ENCODE measurements around the gene CATSPERZ.

Gene CATSPERZ

GRCh38 chr11:64290352-64291261, 9.6 kb upstream of the CATSPERZ start:
- Histone ChIP-seq H3K4me3 (ENCODE audit: low read length in 2 of 2) (no peak overlapping the region), H3K79me1 (ENCODE audit: low read depth, low read length) (peaks cover 2% of the 10 kb centered on the region), H3K9me3 (replicated peaks in 1 of 2; ENCODE audit: control insufficient read depth in 2 of 2, insufficient read depth in 1 of 2, low read depth in 1 of 2, low read length in 2 of 2) (no peaks in the 10 kb centered on the region), H2BK120ac (ENCODE audit: low read depth, low read length) (no peak overlapping the region), H3K4ac (ENCODE audit: low read length) (no peak overlapping the region), H4K91ac (ENCODE audit: low read depth, low read length, poor library complexity) (no peak overlapping the region), H3K9ac (ENCODE audit: low read depth, low read length, poor library complexity) (no peak overlapping the region), H3K27me3 (ENCODE audit: control insufficient read depth in 3 of 3, insufficient read depth in 3 of 3, low read depth in 1 of 3, low read length in 3 of 3) (peaks cover 32 to 63% (median 62%) of the 10 kb centered on the region in 3 experiments), H2AFZ (ENCODE audit: low read length) (no peak overlapping the region), H3K4me1 (ENCODE audit: control insufficient read depth in 2 of 2, insufficient read depth in 1 of 2, low read depth in 1 of 2, low read length in 2 of 2) (peaks cover 12 to 13% of the 10 kb centered on the region in 2 donors), H2BK5ac (ENCODE audit: low read length) (no peak overlapping the region), H3K23ac (ENCODE audit: low read depth, low read length, poor library complexity) (peak overlapping the region; percentile 76), H3K14ac (ENCODE audit: low read length) (peak overlapping the region; percentile 47), H3K36me3 (replicated peaks in 1 of 2; ENCODE audit: control insufficient read depth in 2 of 2, insufficient read depth in 2 of 2, low read length in 2 of 2) (no peaks in the 10 kb centered on the region), H3K4me2 (ENCODE audit: insufficient read depth, low read length, poor library complexity, severe bottlenecking) (no peak overlapping the region), H2AK5ac (ENCODE audit: low read depth, low read length) (no peak overlapping the region), H3K27ac (replicated peaks; ENCODE audit: low read length) (no peak overlapping the region), H3K18ac (ENCODE audit: low read length) (peak overlapping the region; percentile 19), H4K8ac (ENCODE audit: low read depth, low read length) (no peak overlapping the region), H2BK15ac (ENCODE audit: low read length) (peak overlapping the region; percentile 15), H2BK12ac (ENCODE audit: low read length) (no peak overlapping the region)
- no peak for DNase-seq (ENCODE audit: low spot score)
- WGBS, 2 donors (ENCODE audit: extremely low coverage in 2 of 2, insufficient read length in 2 of 2, insufficient replicate concordance in 1 of 2): no CpG with 5 or more reads among the region's 10 CpGs

GRCh38 chr11:64291262-64291751, 8.9 kb upstream of the CATSPERZ start, which contains the start of gene KCNK4:
KCNK4 (plus strand) TSS chr11:64291302; CDS start chr11:64293019, 1,717 bp downstream.
- no peak within 1 kb of the TSS for H4K91ac ChIP-seq (ENCODE audit: low read depth, low read length, poor library complexity)
- H2BK12ac ChIP-seq (ENCODE audit: low read length): no peak within 1 kb of the TSS
- peaks cover 2% of the 10 kb centered on the region for H3K79me1 ChIP-seq (ENCODE audit: low read depth, low read length)
- no peaks in the 10 kb centered on the region for H3K9me3 ChIP-seq (replicated peaks in 1 of 2; ENCODE audit: control insufficient read depth in 2 of 2, insufficient read depth in 1 of 2, low read depth in 1 of 2, low read length in 2 of 2)
- H4K8ac ChIP-seq (ENCODE audit: low read depth, low read length): no peak within 1 kb of the TSS
- H3K18ac ChIP-seq (ENCODE audit: low read length): peak within 1 kb of the TSS; percentile 74
- DNase-seq (ENCODE audit: low spot score): no peak
- H3K27ac ChIP-seq (replicated peaks; ENCODE audit: low read length): no peak within 1 kb of the TSS
- no CpG with 5 or more reads among the region's 45 CpGs for WGBS, 2 donors (ENCODE audit: extremely low coverage in 2 of 2, insufficient read length in 2 of 2, insufficient replicate concordance in 1 of 2)
- peaks cover 35 to 70% (median 69%) of the 10 kb centered on the region in 3 experiments for H3K27me3 ChIP-seq (ENCODE audit: control insufficient read depth in 3 of 3, insufficient read depth in 3 of 3, low read depth in 1 of 3, low read length in 3 of 3)
- peak within 1 kb of the TSS; percentile 81 for H2AK5ac ChIP-seq (ENCODE audit: low read depth, low read length)
- H3K4me1 ChIP-seq (ENCODE audit: control insufficient read depth in 2 of 2, insufficient read depth in 1 of 2, low read depth in 1 of 2, low read length in 2 of 2): peaks cover 8 to 13% of the 10 kb centered on the region in 2 donors
- no peak within 1 kb of the TSS for H3K4ac ChIP-seq (ENCODE audit: low read length)
- H2BK15ac ChIP-seq (ENCODE audit: low read length): peak within 1 kb of the TSS; percentile 15
- H3K4me2 ChIP-seq (ENCODE audit: insufficient read depth, low read length, poor library complexity, severe bottlenecking): peak within 1 kb of the TSS; percentile 60
- H3K36me3 ChIP-seq (replicated peaks in 1 of 2; ENCODE audit: control insufficient read depth in 2 of 2, insufficient read depth in 2 of 2, low read length in 2 of 2): no peaks in the 10 kb centered on the region
- H2BK120ac ChIP-seq (ENCODE audit: low read depth, low read length): no peak within 1 kb of the TSS
- H3K14ac ChIP-seq (ENCODE audit: low read length): peak within 1 kb of the TSS; percentile 47
- peak within 1 kb of the TSS; percentile 79 for H2AFZ ChIP-seq (ENCODE audit: low read length)
- H3K4me3 ChIP-seq (ENCODE audit: low read length in 2 of 2): peak within 1 kb of the TSS; percentile 20 to 68
- H2BK5ac ChIP-seq (ENCODE audit: low read length): peak within 1 kb of the TSS; percentile 17
- peak within 1 kb of the TSS; percentile 83 for H3K23ac ChIP-seq (ENCODE audit: low read depth, low read length, poor library complexity)
- H3K9ac ChIP-seq (ENCODE audit: low read depth, low read length, poor library complexity): peak within 1 kb of the TSS; percentile 74

GRCh38 chr11:64291752-64292459, 8.3 kb upstream of the CATSPERZ start:
- peak overlapping the region; percentile 60 for H3K4me2 ChIP-seq (ENCODE audit: insufficient read depth, low read length, poor library complexity, severe bottlenecking)
- peak overlapping the region; percentile 79 for H2AFZ ChIP-seq (ENCODE audit: low read length)
- peaks cover 6 to 13% of the 10 kb centered on the region in 2 donors for H3K4me1 ChIP-seq (ENCODE audit: control insufficient read depth in 2 of 2, insufficient read depth in 1 of 2, low read depth in 1 of 2, low read length in 2 of 2)
- no peak overlapping the region for H3K27ac ChIP-seq (replicated peaks; ENCODE audit: low read length)
- no peak overlapping the region for H2BK120ac ChIP-seq (ENCODE audit: low read depth, low read length)
- H3K9ac ChIP-seq (ENCODE audit: low read depth, low read length, poor library complexity): peak overlapping the region; percentile 74
- H2BK5ac ChIP-seq (ENCODE audit: low read length): peak overlapping the region; percentile 17
- H3K79me1 ChIP-seq (ENCODE audit: low read depth, low read length): peaks cover 2% of the 10 kb centered on the region
- H4K8ac ChIP-seq (ENCODE audit: low read depth, low read length): no peak overlapping the region
- no peaks in the 10 kb centered on the region for H3K36me3 ChIP-seq (replicated peaks in 1 of 2; ENCODE audit: control insufficient read depth in 2 of 2, insufficient read depth in 2 of 2, low read length in 2 of 2)
- H3K27me3 ChIP-seq (ENCODE audit: control insufficient read depth in 3 of 3, insufficient read depth in 3 of 3, low read depth in 1 of 3, low read length in 3 of 3): peaks cover 41 to 76% (median 75%) of the 10 kb centered on the region in 3 experiments
- H3K9me3 ChIP-seq (replicated peaks in 1 of 2; ENCODE audit: control insufficient read depth in 2 of 2, insufficient read depth in 1 of 2, low read depth in 1 of 2, low read length in 2 of 2): no peaks in the 10 kb centered on the region
- peak overlapping the region; percentile 81 for H2AK5ac ChIP-seq (ENCODE audit: low read depth, low read length)
- no peak overlapping the region for H3K4ac ChIP-seq (ENCODE audit: low read length)
- no peak overlapping the region for H2BK12ac ChIP-seq (ENCODE audit: low read length)
- H3K4me3 ChIP-seq (ENCODE audit: low read length in 2 of 2): peak overlapping the region; percentile 20 to 68
- DNase-seq (ENCODE audit: low spot score): no peak
- H3K14ac ChIP-seq (ENCODE audit: low read length): peak overlapping the region; percentile 47
- no peak overlapping the region for H4K91ac ChIP-seq (ENCODE audit: low read depth, low read length, poor library complexity)
- H2BK15ac ChIP-seq (ENCODE audit: low read length): no peak overlapping the region
- H3K23ac ChIP-seq (ENCODE audit: low read depth, low read length, poor library complexity): peak overlapping the region; percentile 83
- WGBS, 2 donors (ENCODE audit: extremely low coverage in 2 of 2, insufficient read length in 2 of 2, insufficient replicate concordance in 1 of 2): no CpG with 5 or more reads among the region's 96 CpGs
- H3K18ac ChIP-seq (ENCODE audit: low read length): peak overlapping the region; percentile 82

All from neuronal stem cell (in vitro differentiated cells).